Kidney epithelial cell (primary cell): ENCODE measurements around the gene HNMT. TPM values are rescaled to one million over a fixed set of nuclear protein-coding genes. Genes with fewer than 3 reads are reported as not detected.

Experiments
- DNase-seq: peaks from one replicate; pipeline ENCODE4 v3.0.0-alpha.2; 2010; ENCODE audit warnings: low read depth
- H3K27me3 ChIP-seq: 2 replicates; pipeline ENCODE4 v1.6.0; 2011; ENCODE audit warnings: low read length; ENCODE audit not compliant: control insufficient read depth, insufficient read depth
- H3K36me3 ChIP-seq: 2 replicates; pipeline ENCODE4 v1.5.1; 2011; ENCODE audit warnings: low read length; ENCODE audit not compliant: control insufficient read depth, insufficient read depth
- H3K4me3 ChIP-seq: 2 replicates; pipeline ENCODE4 v1.5.1; 2011; ENCODE audit warnings: low read depth, mild to moderate bottlenecking, control low read depth, low read length
- CTCF ChIP-seq: IDR thresholded peaks from 2 replicates; pipeline ENCODE4 v1.5.1; 2011; ENCODE audit warnings: mild to moderate bottlenecking, moderate library complexity, low read length, control low read depth, inconsistent platforms; ENCODE audit not compliant: insufficient read depth, poor library complexity, severe bottlenecking
- total RNA-seq: library from RNA; depleted of rRNA; stranded (reverse); fragments of >200 nt; gene quantifications from 2 replicates; pipeline ENCODE4 v1.2.3, GENCODE V29; 2015

Gene HNMT
- total RNA-seq, 1 donor from 2014 or later, result 9.9 TPM

GRCh38 chr2:137928547-137929518, 35.4 kb upstream of the HNMT start:
- Histone ChIP-seq H3K27me3 (no peaks in the 10 kb centered on the region), H3K4me3 (no peak overlapping the region), H3K36me3 (no peaks in the 10 kb centered on the region)
- TF ChIP-seq CTCF, result no peak
- DNase-seq, result peak; percentile 23

DNA sequence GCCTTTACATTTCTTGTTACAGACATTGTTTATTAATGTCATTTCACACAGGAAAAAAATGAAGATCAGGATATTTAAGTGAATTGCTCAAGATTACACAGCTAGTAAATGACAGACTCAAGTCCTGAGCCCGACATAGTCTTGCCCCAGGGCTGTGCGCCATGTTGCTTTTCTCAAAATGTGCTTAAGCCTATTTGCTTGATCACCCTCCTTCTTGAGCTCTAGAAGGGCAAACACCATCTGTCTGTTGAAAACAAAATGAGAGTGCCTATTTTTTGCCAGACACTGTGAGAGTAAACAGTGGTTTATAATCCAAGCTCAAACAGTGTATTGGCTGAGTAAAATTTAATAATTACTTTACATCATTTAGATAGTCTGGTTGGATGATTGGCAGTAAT, 34.8 kb upstream of the HNMT start:
- no peak for TF ChIP-seq CTCF
- no peak for DNase-seq
- no peak overlapping the region for H3K4me3 ChIP-seq
- no peaks in the 10 kb centered on the region for H3K27me3 ChIP-seq
- no peaks in the 10 kb centered on the region for H3K36me3 ChIP-seq

GRCh38 chr2:137930146-137930545, 34.1 kb upstream of the HNMT start:
- Histone ChIP-seq H3K4me3 (no peak overlapping the region), H3K36me3 (no peaks in the 10 kb centered on the region), H3K27me3 (no peaks in the 10 kb centered on the region)
- no peak for DNase-seq
- no peak for TF ChIP-seq CTCF

DNA sequence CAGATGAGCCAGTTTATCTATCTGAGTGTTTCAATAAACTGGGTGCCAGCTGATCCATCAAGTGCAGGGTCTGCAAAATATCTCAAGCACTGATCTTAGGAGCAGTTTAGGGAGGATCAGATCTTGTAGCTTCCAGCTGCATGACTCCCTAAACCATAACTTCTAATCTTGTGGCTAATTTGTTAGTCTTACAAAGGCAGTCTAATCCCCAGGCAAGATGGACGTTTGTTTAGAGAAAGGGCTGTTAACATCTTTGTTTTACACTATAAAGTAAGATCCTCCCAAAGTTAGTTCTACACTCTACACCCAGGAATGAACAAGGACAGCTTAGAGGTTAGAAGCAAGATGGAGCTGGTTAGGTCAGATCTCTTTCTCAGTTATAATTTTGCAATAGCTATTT, 28.7 kb upstream of the HNMT start:
- DNase-seq, result no peak
- no peaks in the 10 kb centered on the region for H3K27me3 ChIP-seq
- H3K4me3 ChIP-seq, result no peak overlapping the region
- no peaks in the 10 kb centered on the region for H3K36me3 ChIP-seq
- TF ChIP-seq CTCF, result no peak

GRCh38 chr2:137937246-137937645, 27.0 kb upstream of the HNMT start:
- no peak for DNase-seq
- Histone ChIP-seq H3K4me3 (no peak overlapping the region), H3K27me3 (no peaks in the 10 kb centered on the region), H3K36me3 (no peaks in the 10 kb centered on the region)
- TF ChIP-seq CTCF, result no peak
